Measurements from ENCODE around the gene CNKSR3.

CNKSR3 gene

GRCh38 chr6:154502553-154502952, 7.9 kb downstream of the CNKSR3 start:
- no peak for DNase-seq (ENCODE audit: low read depth)

DNA sequence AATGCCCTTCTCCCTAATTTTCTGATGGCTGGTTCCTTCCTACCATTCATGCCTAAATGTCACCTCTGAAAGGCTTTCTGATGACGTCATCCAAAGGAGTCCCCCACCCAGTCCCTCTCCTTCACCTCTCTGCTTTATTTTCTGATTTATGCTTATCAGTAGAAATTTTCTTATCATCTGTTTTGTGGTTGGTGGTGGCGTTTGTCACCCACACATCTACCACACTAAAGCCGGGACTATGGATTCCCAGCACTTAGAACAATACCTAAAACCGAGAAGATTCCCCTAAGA, 9.0 kb downstream of the CNKSR3 start:
- DNase-seq (ENCODE audit: low read depth) = no peak

- DNase-seq (ENCODE audit: low read depth) = no peak
Measured at GRCh38 chr6:154500769-154501577, 9.5 kb downstream of the CNKSR3 start.

- no peak for DNase-seq (ENCODE audit: low read depth)
Measured at GRCh38 chr6:154499855-154500589, 10.5 kb downstream of the CNKSR3 start.

GRCh38 chr6:154498340-154498934, 12.0 kb downstream of the CNKSR3 start:
- DNase-seq (ENCODE audit: low read depth) = no peak

DNA sequence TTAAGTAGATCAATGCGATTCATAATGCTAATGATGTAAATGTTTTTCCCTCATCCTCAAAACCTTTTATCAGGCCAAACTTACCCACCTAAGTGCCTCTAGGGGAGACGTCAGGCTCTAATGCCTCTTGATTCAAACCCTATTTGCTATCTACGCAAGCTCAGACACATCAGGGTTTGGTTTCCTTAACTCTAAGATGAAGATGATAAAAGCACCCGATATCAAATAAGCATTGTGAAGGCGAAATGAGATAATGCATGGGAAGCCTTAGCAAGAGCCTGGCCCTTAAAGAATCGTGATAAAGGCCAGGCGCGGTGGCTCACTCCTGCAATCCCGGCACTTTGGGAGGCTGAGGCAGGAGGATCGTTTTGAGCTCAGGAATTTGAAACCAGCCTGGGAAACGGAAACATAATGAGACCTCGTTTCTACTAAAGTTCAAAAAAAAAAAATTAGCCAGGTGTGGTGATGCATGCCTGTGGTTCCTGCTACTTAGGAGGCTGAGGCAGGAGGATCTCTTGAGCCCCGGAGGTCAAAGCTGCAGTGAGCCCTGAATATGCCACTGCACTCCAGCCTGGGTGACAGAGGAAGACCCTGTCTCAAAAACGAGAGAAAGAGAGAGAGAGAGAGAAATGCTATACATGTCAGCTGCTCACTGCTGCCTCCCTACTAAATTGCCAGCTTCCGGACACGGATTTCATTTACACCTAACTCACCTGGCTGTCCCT, 13.5 kb downstream of the CNKSR3 start:
- DNase-seq (ENCODE audit: low read depth) = no peak

GRCh38 chr6:154496186-154496585, 14.3 kb downstream of the CNKSR3 start:
- no peak for DNase-seq (ENCODE audit: low read depth)

DNA sequence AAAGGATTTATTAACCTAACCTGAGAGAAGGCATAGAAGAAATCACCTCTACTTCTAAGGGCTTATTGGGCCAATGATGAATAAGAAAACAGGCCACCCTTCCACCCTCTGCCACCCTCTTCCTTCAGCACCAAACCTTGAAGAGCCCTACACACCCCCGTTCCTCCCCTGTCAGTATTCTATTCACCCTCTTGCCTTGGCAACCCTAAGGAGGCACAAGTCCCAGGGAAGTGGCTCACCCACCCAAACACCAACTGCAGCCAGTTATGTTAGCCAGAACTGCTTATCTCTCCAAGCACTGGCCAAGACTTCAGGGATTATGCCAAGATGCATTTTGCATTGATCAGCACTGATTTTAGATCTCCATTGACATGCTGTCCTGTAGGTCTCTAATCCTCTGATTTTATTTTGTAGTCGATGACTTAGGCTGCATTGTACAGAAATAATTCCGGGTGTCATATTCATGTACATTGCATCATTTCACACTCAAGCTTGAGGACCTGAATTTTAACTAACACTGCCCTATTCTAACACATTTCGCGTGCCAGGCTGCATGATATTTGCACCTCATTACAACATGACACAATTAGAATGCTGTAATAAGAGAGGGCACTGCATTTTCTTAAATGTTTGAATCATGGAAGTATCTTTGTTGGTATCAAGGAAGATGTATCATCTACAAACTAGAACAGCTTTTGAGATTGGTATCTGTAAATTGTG, 15.7 kb downstream of the CNKSR3 start:
- DNase-seq (ENCODE audit: low read depth) = no peak

DNA sequence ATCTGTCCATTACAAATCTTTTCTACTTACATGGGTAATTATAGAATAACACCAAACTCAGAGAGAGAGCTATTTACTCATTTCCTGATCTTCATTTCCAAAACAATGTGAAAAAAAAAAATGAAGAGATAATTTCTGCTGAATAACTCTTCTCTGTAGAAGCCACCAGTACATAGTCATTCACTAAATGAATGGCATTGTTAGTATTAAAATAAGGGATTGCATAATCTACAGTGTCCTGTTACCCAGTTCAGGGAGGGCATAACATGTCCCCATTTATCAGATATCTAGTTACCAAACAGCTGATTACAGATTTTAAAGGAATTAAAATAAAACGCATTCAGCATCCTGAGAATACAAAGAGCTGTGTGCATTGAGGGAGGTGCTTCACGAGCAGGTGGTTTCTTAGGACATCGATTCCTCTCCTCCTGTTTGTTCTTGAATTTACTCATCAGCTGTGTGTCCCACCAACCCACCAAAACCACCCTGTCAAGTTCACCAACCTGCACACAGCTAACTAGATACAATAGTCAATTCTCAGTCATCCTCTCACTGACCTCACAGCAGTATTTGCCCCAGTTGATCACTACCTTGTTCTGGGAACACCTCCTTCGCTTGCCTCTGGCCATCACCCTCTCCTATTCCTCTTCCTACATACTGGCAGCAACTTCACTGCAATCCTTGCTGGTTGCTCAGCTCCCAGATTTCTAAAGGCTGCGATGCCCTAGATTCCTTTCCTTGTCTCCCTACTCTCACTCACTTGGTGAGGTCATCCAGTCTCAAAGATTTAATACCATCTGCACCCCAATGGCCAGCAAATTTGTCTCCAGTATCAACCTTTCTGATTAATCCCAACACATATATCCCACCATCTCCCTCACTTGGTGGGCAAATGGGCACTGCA, 18.7 kb downstream of the CNKSR3 start:
- DNase-seq (ENCODE audit: low read depth) = no peak

GRCh38 chr6:154489822-154490221, 20.7 kb downstream of the CNKSR3 start:
- DNase-seq (ENCODE audit: low read depth) = no peak

DNA sequence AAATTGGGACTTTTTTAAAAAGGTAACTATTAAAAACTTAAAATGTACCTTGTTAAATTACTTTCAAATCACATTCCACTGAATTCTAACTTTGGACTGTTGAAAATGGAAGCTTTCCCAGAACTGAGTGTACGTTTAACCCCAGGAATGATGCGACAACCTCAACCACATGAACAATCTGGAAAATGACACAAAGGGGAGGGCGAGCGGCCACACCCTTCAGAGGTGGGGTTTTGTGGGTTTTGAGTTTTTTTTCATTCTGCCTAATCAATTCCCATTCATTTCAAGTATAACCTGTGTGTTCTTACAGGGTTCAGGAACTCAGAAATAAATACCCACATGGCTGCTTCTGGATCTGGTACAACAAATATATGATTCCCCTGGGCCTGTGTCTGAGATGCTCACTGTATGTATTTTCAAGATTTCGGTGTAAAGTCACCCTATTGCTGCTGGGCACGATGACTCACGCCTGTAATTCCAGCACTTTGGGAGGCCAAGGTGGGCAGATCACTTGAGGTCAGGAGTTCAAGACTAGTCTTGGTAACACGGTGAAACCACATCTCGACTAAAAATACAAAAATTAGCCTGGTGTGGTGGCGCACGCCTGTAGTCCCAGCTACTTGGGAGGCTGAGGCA, 21.6 kb downstream of the CNKSR3 start:
- no peak for DNase-seq (ENCODE audit: low read depth)

DNA sequence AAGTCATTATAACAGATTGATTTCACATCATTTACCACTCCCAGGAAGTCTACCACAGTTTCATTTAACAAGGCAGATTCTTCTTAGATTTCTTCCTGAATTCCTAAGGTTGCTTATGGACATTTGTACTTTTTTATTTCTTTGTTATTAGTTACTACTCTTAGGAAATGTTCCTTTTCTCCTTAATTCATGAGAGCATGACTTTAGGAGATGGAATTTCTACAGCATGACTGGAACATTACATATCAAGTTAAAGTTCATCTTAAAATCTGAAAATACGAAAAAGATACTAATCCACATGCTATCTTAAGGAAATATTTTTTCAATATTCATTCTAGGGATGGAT, 22.3 kb downstream of the CNKSR3 start:
- DNase-seq (ENCODE audit: low read depth) = no peak

GRCh38 chr6:154487367-154488247, 22.9 kb downstream of the CNKSR3 start:
- DNase-seq (ENCODE audit: low read depth) = no peak

- no peak for DNase-seq (ENCODE audit: low read depth)
Measured at GRCh38 chr6:154485815-154486214, 24.7 kb downstream of the CNKSR3 start.

- no peak for DNase-seq (ENCODE audit: low read depth)
Measured at GRCh38 chr6:154484942-154485341, 25.5 kb downstream of the CNKSR3 start.

- no peak for DNase-seq (ENCODE audit: low read depth)
Measured at GRCh38 chr6:154482858-154483257, 27.6 kb downstream of the CNKSR3 start.

GRCh38 chr6:154481521-154482013, 28.9 kb downstream of the CNKSR3 start:
- DNase-seq (ENCODE audit: low read depth) = no peak

- DNase-seq (ENCODE audit: low read depth) = no peak
Measured at GRCh38 chr6:154479771-154480639, 30.5 kb downstream of the CNKSR3 start.

Data from activated T-cell treated with anti-CD3 and anti-CD28 coated beads for 1 hour (primary cell).